HG02759 (cell line): ENCODE data around the gene OGFOD3.

ENCODE experiments used
- ATAC-seq: cut with Tn5 transposase; IDR thresholded peaks from one replicate; pipeline ENCODE4 v1.9.1; 2021; ENCODE audit warnings: mild to moderate bottlenecking, moderate library complexity; ENCODE audit not compliant: unreplicated experiment

Gene OGFOD3

DNA sequence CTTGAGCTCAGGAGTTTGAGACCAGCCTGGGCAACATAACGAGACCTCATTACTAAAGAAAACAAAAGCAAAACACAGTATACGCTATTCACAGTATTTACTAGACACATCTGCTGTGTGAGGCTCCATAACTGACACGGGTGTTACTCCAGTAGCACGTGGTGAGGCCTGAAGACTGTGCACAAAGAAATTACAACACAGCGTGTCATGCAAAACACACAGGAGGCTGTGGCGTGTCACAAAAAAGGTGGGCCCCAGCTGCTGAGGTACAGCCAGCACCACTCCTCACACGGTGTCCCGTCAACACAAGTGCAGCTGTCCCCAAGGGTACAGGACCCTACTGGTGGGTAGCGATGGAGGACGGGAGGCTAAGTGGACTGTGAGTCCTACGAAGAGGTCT lies 29.5 kb upstream of the OGFOD3 start:
- no peak for ATAC-seq

DNA sequence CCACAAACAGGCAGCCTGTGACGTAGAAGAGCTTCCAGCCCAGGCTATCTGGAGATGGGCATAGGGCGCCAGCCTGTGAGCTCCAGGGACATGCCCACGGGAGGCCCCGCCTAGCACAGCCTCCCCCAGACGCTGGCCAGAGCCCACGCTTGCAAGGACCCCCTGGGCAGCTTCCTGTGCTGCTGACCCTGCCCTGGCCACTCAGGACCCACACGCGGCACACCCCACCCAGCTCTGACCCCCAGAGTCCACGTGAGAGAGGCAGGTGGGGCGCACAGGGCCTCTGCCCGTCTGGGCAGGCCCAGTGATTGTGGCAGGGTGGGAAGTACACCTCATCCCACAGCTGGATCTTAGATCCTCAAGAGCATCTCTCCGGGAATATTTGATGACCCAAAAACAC lies 28.3 kb upstream of the OGFOD3 start:
- ATAC-seq = no peak

DNA sequence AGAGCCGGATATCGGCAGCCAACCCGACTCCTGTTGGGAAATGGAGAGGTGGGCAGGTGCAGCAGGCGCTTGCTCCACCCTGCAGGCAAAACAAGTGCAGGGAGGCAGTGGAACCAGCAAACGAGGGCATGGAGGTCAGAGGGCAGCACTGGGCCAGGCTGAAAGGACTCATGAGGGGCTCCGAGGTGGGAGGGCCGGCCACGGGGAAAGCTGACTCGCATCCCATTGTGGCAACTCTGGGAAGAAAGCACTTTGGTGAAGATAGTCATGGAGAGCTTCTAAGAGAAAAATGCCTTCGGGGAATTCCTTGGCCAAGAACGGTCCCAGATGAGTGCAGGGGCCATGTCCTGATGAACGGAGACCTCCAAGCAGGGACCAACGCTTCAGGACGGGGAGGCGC lies 27.7 kb upstream of the OGFOD3 start:
- no peak for ATAC-seq

DNA sequence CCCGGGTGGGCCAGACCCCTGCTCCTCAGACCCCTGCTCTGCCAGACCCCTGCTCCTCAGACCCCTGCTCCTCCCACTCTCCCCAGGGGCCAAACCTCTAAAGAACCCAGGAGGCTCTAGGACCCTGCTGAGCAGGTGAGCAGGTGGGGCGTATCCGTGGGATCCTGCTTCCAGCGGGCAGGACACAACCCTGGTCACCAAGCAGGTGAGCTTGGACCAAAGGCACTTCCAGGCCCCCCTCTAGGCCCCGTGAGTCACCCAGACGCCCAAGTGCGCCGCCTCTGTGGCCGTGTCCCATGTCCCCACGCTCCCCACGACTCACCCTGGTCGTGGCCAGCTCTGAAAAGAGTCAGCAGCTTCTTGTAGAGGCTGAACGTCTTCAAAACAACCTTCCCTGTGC lies 27.2 kb upstream of the OGFOD3 start:
- no peak for ATAC-seq

DNA sequence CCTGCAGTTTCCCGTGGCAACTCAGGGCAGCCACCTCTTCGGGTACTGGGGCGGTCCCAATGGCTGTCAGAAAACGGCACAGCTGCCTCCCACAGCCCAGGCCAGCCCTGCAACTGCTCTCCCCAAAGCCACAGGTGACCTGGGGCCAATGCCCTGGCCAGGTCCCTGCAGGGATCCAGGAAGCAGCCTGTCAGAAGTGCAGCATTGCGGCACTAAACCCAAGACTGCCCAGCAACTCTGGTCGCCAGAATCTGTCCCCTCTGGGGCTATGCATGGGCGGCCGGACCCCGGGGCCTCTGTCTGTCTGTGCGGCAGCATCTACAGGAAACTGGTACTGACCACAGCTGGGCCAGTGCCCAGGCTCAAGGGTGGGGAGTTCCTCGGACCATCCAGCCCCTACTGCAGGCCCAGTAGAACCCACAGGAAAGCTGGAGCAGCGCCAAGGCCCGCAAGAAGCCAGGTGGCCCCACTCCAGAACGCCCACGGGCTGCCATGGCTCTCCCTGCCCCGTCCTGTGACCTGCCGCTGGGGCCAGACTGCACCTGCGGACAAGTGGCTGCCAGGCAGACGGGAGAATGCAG lies 26.6 kb upstream of the OGFOD3 start:
- ATAC-seq = no peak

DNA sequence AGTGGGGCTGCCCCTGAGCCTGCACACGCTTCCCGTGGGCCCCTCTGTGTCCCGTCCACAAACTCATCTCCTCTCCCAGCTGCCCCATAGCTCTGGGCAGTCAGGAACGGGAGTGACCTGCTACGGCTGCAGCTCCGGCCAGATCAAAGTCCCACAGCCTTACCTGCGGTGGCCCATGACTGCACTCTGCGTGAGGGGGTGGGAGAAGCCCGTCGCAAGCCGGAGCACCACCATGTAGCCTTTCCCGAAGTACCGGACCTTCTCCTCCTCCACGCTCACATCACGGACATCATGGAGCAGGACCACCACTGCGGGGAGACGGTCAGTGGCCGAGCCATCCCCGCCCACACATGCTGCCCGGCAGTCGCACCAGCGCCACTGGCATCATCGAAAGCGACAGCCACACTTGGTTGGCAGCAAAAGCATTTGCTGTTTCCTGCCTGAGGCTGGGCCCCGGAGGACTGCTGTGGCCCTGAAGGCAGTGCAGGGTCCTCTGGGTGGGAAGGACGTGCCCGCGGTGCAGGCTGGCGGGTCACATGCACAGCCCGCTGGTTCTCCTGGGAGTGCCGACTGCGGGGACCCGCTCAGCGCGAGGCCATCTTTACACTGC lies 26.0 kb upstream of the OGFOD3 start:
- ATAC-seq = no peak

DNA sequence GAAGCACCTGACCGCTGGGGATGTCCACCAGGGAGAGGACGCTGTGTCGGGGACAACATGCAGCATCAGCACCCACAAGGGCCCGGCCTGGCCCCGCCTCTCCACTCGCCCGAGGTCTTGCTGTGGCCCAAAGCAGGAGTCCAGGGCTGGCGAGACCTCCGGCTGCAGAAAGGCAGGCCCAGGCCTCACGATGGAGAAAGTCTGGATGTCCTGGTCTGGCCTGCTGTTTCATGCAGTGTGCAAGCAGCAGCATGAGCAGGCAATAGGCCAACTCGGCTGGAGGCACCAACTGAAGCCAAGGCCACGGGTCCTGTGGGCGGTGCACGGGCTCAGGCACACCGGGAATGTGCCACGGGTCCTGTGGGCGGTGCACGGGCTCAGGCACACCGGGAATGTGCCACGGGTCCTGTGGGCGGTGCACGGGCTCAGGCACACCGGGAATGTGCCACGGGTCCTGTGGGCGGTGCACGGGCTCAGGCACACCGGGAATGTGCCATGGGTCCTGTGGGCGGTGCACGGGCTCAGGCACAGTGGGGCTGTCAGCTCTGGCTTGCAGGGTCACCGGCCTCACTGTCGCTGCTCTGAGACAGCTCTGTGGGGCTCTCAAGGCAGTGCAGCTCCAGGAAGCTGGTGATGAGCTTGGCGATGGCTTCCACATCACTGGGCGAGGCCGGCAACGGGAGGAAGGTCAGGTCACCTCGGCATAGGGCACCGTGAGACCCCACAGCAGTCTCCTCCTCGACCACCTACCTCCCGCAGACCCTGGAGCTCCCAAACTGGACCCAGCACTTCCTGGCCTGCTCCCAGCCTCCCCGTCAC lies 25.3 kb upstream of the OGFOD3 start:
- no peak for ATAC-seq

DNA sequence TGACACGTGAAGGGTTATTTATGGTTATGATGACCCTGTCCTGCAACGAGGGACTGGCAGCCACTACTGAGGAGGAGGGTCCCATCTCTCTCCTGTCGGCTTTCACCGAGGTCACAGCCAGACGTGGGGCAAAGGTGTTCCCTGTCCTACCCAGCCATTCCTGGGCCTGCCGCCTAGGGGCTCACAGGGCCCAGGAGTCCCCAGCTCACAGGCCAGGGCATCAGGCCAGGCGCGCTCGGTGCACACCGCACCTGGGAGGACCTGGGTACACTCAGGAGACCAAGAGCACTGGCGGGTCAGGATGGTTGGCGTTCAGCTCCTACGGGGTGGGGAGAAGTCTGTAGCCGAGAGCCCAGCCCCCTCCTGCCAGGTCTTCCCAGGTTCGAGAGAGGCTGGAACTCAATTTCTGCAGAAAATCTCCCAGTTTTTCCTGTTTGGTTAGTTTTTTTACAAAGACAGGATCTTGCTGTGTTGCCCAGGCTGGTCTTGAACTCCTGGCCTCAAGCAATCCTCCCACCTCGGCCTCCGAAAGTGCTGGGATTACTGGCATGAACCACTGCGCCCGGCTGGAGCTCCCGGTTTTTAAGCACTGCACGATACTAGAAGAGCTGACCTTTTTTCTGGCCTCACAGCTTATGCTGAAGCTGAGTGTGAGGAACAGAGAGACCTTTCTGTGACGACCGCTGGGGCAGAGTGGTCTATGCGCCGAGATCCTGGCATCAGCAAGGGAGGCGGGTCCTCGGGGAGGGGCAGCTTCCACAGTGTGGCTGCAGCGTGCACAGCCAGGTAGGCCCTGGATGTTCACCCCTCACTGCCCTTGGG lies 24.5 kb upstream of the OGFOD3 start:
- ATAC-seq = no peak

DNA sequence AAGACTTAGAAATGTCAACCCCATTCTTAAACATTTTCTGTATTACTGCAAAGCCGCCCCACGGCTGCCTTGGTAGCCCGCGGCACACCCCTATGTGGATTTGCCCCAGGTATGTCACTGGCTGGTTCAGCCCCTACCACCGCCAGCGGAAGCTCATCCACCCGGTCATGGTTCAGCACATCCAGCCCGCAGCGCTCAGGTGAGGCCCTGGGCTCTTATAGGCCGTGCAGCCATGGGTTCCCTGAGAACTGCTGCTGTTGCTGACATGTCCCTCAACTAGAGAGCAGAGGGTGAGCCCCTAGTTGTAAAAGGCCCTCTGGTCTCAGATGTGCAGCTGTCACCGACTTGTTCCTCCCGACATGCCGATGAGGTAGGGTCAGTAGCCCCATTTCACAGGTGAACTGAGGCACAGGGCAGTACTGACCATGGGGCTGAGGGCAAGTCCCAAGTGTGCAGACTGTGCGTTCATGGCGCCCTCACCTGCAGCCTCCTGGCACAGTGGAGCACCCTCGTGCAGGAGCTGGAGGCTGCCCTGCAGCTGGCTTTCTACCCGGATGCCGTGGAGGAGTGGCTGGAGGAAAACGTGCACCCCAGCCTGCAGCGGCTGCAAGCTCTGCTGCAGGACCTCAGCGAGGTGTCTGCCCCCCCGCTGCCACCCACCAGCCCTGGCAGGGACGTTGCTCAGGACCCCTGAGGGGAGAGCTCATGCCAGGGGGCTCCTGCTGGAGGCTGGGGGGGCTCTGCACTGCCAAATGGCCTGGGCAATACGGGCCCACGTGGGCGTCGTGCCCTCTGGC lies 23.5 kb upstream of the OGFOD3 start:
- ATAC-seq = no peak

DNA sequence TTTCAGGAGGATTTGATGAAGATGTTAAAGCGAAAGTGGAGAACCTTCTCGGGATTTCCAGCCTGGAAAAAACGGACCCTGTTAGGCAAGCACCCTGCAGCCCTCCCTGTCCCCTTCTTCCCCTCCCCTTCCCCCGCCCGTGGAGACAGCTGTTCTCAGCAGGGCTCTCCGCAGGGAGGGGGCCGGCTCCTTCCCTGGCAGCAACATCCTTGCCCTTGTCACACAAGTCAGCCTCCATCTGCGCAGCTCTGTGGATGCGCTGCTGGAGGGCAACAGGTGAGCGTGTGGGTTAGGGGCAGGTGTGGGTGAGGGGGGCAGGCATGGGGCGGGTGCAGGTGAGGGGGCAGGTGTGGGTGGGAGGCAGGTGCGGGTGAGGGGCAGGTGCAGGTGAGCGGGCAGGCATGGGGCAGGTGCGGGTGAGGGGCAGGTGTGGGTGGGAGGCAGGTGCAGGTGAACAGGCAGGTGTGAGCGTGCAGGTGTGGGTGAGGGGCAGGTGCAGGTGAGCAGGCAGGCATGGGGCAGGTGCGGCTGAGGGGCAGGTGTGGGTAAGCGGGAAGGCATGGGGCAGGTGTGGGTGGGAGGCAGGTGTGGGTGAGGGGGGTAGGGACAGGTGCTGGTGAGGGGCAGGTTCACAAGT lies 22.7 kb upstream of the OGFOD3 start:
- ATAC-seq = no peak

DNA sequence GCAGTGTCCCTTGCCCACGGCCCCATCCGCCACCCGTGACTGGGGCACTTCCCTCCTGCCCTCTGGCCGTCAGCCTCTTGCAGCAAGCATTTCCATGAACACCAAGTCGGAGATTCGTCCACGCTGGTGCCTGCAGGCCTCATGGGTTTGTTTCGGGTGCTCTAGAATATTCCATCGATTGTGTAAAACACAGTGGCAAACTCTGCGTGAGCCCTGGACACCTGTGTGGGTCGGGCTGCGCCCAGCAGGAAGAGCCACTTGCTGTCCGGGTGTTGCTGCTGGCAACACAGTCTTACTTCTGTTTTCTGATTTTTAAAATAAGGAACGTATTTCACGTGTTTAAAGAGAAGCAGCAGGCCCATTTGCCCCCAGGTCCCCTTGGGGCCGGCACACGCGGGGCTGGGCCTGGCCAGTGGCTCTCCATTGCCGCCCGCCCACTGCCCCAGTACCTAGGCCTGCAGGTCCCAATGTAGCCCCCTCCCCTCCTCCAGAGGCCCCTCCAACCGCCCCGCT lies 22.1 kb upstream of the OGFOD3 start:
- ATAC-seq = no peak

DNA sequence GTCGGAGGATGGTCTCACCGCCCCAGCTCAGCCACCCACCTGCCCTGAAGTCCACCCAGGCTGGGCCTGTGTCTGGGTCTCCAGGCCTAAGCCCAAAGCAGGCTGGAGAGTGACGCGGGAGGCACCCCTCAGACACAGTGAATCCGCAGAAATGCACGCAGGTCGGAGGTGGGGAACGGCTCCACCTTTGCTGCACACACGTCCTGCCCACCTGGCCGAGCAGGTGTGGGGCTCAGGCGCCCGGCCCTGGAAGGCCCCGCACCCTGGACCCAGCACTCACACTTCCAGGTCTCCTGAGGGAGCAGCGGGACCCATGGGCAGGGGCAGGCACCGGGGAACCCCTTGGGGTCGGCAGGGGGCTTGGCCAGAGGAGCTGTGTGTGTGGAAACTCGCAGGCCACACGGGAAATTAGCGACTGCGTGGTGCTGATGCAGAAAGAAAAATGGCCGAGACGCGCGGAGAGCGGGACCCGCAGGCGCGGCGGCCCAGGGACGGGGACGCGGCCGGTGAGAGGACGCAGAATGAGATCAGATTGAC lies 21.5 kb upstream of the OGFOD3 start:
- no peak for ATAC-seq

DNA sequence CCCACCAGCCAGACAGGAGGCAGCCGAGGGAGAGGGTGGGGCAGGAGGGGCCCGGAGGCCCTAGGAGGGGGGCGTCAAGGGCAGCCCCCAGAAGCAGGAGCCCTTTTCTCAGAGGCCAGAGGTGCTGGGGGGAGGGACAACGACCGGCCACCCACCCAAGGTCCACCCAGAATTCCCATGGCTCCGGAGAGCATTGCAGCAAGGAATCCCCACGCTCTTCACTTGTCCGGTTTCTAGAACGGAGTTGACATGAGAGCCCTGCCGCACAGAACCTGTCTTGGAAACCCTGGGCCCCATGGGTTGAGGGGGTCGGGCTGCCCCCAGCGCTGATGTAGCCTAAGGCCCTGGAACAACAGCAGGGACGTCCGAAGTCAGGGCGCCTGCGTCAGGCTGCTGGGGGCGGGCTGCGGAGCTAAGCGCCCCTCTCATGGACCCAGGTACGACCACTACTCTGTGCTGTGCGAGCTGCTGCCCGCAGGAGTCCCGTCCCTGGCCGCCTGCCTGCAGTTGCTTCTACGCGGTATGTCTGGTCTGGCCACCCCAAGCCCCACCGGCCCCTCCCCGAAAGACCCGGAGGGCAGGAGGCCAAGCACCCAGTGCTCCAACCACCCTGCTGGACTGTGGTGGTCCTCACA lies 20.9 kb upstream of the OGFOD3 start:
- no peak for ATAC-seq

DNA sequence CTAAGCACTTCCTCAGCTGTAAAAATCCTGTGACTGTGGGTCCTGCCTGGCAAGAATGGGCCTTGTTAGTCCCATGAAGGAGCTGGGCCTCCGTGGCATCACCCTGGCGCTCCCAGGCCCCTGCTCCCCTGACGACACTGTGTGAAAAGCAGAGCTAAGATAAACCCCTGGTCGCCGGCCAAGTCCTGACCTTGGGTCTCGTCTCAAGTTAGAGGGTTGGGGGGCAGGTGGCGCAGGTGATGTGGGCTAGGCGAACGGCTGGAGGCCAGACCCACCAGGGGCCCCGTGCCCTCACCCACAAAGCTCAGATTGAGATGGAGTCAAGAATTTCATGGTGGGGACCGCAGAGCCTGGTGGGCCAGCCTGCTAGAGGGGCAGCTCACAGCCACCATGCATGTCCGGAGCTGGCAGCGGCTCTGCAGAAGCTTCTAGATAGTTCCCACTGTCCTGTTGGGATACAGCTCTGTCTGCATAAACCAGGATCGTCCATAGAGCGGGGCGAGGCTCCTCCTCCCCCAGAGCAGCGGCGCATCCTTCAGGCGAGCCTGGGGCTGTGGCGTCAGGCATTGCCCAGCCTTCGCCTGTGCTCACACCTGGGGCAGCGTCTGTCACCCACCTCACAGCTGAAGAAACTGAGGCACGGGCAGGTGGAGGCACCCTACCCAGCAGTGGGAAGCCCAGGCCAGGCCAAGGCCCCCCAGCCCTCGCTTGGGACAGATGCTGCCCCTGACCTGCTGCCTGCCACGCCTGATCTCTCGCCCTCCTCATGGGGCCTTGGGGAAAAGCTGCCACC lies 20.2 kb upstream of the OGFOD3 start:
- no peak for ATAC-seq

DNA sequence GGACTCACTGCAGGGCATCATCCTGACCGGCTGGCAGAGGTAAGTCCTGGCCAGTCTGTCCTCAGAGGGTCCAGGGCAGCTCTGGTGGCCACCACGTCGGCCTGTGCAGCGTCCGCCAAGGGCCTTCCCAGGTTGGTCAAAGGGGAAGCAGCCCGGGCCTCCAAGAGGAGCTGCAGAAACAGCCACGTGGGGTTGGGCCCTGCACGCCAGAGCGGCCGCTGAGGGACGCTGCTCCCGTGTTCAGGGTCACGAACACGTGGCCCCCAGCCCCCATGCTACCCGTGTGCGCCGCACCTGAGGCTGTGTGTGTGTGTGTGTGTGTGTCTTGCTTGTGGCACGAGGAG lies 18.9 kb upstream of the OGFOD3 start:
- ATAC-seq = no peak

DNA sequence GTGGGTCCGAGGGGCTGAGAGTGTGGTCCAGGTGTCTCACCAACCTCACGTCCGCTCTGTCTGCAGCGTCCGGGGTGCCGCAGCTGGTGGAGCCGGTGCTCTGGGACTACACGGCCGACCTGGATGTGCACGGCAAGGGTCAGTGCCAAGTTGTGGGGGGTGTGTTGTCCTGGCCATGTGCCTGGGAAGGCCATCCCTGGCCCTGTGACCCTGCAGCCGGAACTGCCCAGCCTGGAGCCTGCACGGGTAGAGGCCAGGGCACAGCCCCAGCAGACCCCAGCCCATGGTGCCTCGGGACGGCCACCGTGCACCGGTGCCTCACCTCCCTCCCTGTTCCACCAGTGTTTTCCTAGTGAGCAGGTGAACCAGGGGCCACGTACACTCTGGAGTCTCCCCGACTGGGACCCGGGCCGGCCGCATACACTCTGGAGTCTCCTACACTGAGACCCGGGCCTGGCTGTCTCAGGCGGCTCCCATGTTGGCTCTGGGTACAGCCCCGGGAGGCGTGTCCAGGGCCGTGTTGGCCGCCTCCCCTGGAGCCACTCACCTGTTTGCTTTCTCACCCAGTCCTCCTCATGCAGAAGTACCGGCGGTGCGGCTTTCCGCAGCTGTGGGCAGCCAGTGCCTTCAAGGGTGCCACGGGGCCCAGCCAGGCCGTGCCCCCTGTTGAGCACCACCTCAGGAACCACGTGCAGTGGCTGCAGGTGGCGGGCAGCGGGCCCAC lies 18.4 kb upstream of the OGFOD3 start:
- no peak for ATAC-seq

DNA sequence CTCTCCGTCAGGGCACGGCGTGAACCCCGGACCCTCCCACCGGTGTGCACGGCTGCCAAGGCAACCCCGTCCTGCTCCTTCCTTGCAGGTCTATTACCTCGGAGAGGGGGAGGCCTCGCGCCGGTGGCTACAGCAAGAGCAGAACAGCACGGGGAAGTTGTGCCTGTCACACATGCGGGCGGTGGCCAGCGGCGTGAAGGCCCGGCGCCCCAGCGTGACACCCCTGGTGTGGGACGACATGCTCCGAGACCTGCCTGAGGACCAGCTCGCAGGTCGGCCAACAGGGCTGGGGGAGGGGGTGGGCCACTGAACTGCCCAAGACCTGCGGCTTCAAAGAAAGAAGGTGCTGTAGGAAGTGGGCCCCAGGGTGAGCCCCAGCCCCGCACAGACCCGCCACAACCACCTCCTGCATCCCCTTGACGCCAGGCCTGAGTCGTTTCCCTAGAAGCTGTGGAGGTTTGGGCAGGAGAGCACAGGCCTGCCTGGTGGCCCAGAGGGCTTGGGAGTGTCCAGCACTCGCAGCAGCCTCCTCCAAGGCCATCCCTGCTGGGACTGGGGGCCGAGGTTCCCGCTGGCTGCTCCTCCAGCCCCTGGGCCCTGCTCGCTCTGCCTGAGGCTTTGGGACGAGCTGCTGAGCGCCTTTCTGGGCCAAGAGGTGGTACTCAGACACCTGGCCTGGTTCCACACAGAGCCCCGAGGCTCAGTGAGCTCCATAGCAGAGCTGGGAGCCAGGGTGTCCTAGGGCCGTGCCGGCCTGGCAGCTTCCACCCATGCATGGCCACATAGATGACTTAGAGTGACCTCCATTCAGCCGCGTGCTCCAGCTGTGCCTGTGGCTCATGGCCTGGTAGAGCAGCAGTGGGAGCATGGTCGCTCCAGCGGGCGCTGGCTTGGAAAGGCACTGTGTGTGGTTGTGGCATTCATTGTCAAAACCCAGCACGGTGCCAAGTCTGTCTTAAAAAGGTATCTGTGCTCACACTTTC lies 17.5 kb upstream of the OGFOD3 start:
- ATAC-seq = no peak
